CD4-positive, alpha-beta memory T cell (primary cell): ENCODE data around the gene GSK3A. TPM values are rescaled to one million over a fixed set of nuclear protein-coding genes. Genes with fewer than 3 reads are reported as not detected.

ENCODE experiments used
- CTCF ChIA-PET: fragments of 350-600 bp; sonication (Branson Sonifier 250); formaldehyde crosslinking; loops from one replicate; lab custom pipeline; 2021; ENCODE audit warnings: inconsistent platforms; ENCODE audit not compliant: partially characterized antibody; lab: Charles Lee
- POLR2A ChIA-PET: fragments of 350-600 bp; sonication (Branson Sonifier 250); formaldehyde crosslinking; loops from one replicate; lab custom pipeline; 2021; ENCODE audit not compliant: partially characterized antibody; lab: Charles Lee
- DNase-seq, 5 donors: peaks; one replicate each; pipeline versions ENCODE4 v3.0.0 to v3.0.0-alpha.2; 2020 to 2022; ENCODE audit warnings: mixed read lengths in 1 of 5
- H3K27ac ChIP-seq: one replicate; pipeline ENCODE4 v1.7.0; 2013; ENCODE audit warnings: low read depth, low read length
- H3K27me3 ChIP-seq: 2 replicates; pipeline ENCODE4 v1.7.0; 2013; ENCODE audit warnings: mild to moderate bottlenecking, low read length, moderate library complexity; ENCODE audit not compliant: insufficient read depth
- H3K36me3 ChIP-seq: 2 replicates; pipeline ENCODE4 v1.7.0; 2013; ENCODE audit warnings: mild to moderate bottlenecking, low read length, moderate library complexity; ENCODE audit not compliant: insufficient read depth
- H3K4me1 ChIP-seq: 2 replicates; pipeline ENCODE4 v1.7.0; 2013; ENCODE audit warnings: mild to moderate bottlenecking, low read length, moderate library complexity; ENCODE audit not compliant: insufficient read depth
- H3K4me3 ChIP-seq, 2 donors: one replicate each; pipeline ENCODE4 v1.7.0; 2013; ENCODE audit warnings: low read length in 2 of 2, mild to moderate bottlenecking in 1 of 2
- H3K9me3 ChIP-seq, 2 donors: one replicate each; pipeline ENCODE4 v1.7.0; 2013; ENCODE audit warnings: low read length in 2 of 2, control low read depth in 1 of 2; ENCODE audit not compliant: control insufficient read depth in 1 of 2
- H3K27ac Mint-ChIP-seq, 7 donors: one replicate each; pipeline ENCODE4 v1.8.0; 2020 to 2021; ENCODE audit warnings: mixed read lengths in 7 of 7, mild to moderate bottlenecking in 6 of 7, inconsistent platforms in 3 of 7, moderate library complexity in 3 of 7
- H3K27me3 Mint-ChIP-seq, 2 donors: one replicate each; pipeline ENCODE4 v1.8.0; 2020 to 2021; ENCODE audit warnings: mixed read lengths in 2 of 2
- H3K36me3 Mint-ChIP-seq, 2 donors: one replicate each; pipeline ENCODE4 v1.8.0; 2020 to 2021; ENCODE audit warnings: mixed read lengths in 2 of 2, inconsistent platforms in 1 of 2, mild to moderate bottlenecking in 1 of 2
- H3K4me1 Mint-ChIP-seq, 4 donors: one replicate each; pipeline ENCODE4 v1.8.0; 2020 to 2021; ENCODE audit warnings: mixed read lengths in 4 of 4, mild to moderate bottlenecking in 1 of 4
- H3K4me3 Mint-ChIP-seq, 8 donors: one replicate each; pipeline ENCODE4 v1.8.0; 2020 to 2021; ENCODE audit warnings: mixed read lengths in 8 of 8, mild to moderate bottlenecking in 7 of 8, moderate library complexity in 6 of 8, inconsistent platforms in 3 of 8
- H3K9me3 Mint-ChIP-seq, 8 donors: one replicate each; pipeline ENCODE4 v1.8.0; 2020 to 2021; ENCODE audit warnings: mixed read lengths in 8 of 8, mild to moderate bottlenecking in 5 of 8, inconsistent platforms in 3 of 8, moderate library complexity in 1 of 8
- intact Hi-C: fragments of 100-400 bp; cut with micrococcal nuclease; formaldehyde crosslinking; loops from one replicate; pipeline ENCODE4 v1.15.1; 2023
- polyA plus RNA-seq, 2 donors: library from polyadenylated mRNA; unstranded; fragments of 300-500 nt; fragmentation: Illumina TruSeq; gene quantifications; one replicate each; pipeline ENCODE4 v1.2.3, GENCODE V29; 2021
- total RNA-seq, 2 experiments: library from RNA; stranded (reverse); gene quantifications; one replicate each; pipeline ENCODE4 v1.2.3, GENCODE V29; 2021

The GSK3A gene
- total and polyA plus RNA-seq, 4 experiments from 2014 or later = 10.0 to 38.9 (median 30.0) TPM

- DNase-seq = peak; percentile 79 to 86 (median 84)
- peaks cover 3 to 4% of the 10 kb centered on the region in 2 donors for H3K27me3 Mint-ChIP-seq
Observed at GRCh38 chr19:42254089-42254849, 11.9 kb upstream of the GSK3A start.

GRCh38 chr19:42253245-42254088 lies 11.1 kb upstream of the GSK3A start:
- peak overlapping the region; percentile 90 to 97 (median 92) for H3K4me3 Mint-ChIP-seq
- POLR2A ChIA-PET = interaction anchor here (1.4 kb wide), 2 partner anchors 9 to 26 kb away, joined by 5 to 8 read pairs; no protein-coding TSS in a partner anchor
- peak overlapping the region in 1 of 2 donors; percentile 90 for H3K4me3 ChIP-seq
- H3K27ac Mint-ChIP-seq = peak overlapping the region; percentile 95 to 98 (median 97)
- H3K27me3 Mint-ChIP-seq = peaks cover 3 to 4% of the 10 kb centered on the region in 2 donors
- CTCF ChIA-PET = no interaction called here
- DNase-seq = peak; percentile 62 to 76 (median 70)
- H3K4me1 ChIP-seq = peaks cover 35% of the 10 kb centered on the region
- no peaks in the 10 kb centered on the region for H3K9me3 Mint-ChIP-seq
- peaks cover 12 to 44% (median 29%) of the 10 kb centered on the region in 4 donors for H3K4me1 Mint-ChIP-seq
- no peaks in the 10 kb centered on the region for H3K36me3 ChIP-seq
- peak overlapping the region; percentile 93 for H3K27ac ChIP-seq
- peaks cover 0 to 17% of the 10 kb centered on the region in 2 donors for H3K36me3 Mint-ChIP-seq
- intact Hi-C loops = loop anchor here (1.0 to 2.0 kb wide), 2 partner anchors 30 to 49 kb away; partner anchors contain the start of genes PAFAH1B3 and PRR19
- H3K27me3 ChIP-seq = no peaks in the 10 kb centered on the region
- no peaks in the 10 kb centered on the region for H3K9me3 ChIP-seq

More at GRCh38 chr19:42254089-42254849, 11.9 kb upstream of the GSK3A start:
- peaks cover 12 to 44% (median 29%) of the 10 kb centered on the region in 4 donors for H3K4me1 Mint-ChIP-seq
- H3K4me1 ChIP-seq = peaks cover 35% of the 10 kb centered on the region
- H3K4me3 ChIP-seq = peak overlapping the region; percentile 69 to 90
- H3K9me3 ChIP-seq = no peaks in the 10 kb centered on the region
- H3K27me3 ChIP-seq = no peaks in the 10 kb centered on the region
- peak overlapping the region; percentile 73 to 87 (median 83) for H3K27ac Mint-ChIP-seq
- peak overlapping the region; percentile 93 for H3K27ac ChIP-seq
- no peaks in the 10 kb centered on the region for H3K36me3 ChIP-seq
- peaks cover 0 to 15% of the 10 kb centered on the region in 2 donors for H3K36me3 Mint-ChIP-seq
- intact Hi-C loops = loop anchor here (1.0 to 2.0 kb wide), 2 partner anchors 29 to 49 kb away; partner anchors contain the start of genes PAFAH1B3 and PRR19
- H3K9me3 Mint-ChIP-seq = no peaks in the 10 kb centered on the region
- peak overlapping the region; percentile 71 to 85 (median 78) for H3K4me3 Mint-ChIP-seq
- ChIA-PET POLR2A (interaction anchor here (1.4 kb wide), 2 partner anchors 10 to 26 kb away, joined by 5 to 8 read pairs; no protein-coding TSS in a partner anchor), CTCF (no interaction called here)

GRCh38 chr19:42252365-42253244 lies 10.2 kb upstream of the GSK3A start:
- POLR2A ChIA-PET = interaction anchor here (1.4 to 2.2 kb wide), 3 partner anchors 9 to 29 kb away, joined by 5 to 20 read pairs (median 8); no protein-coding TSS in a partner anchor
- intact Hi-C loops = no loop called here
- DNase-seq = no peak
- Histone ChIP-seq H3K9me3 (no peaks in the 10 kb centered on the region), H3K27ac (peak overlapping the region; percentile 73), H3K4me3 (peak overlapping the region in 1 of 2 donors; percentile 90), H3K27me3 (no peaks in the 10 kb centered on the region), H3K36me3 (no peaks in the 10 kb centered on the region), H3K4me1 (peaks cover 35% of the 10 kb centered on the region)
- peak overlapping the region; percentile 90 to 97 (median 92) for H3K4me3 Mint-ChIP-seq
- CTCF ChIA-PET = interaction anchor here (1.0 to 3.5 kb wide), 5 partner anchors 9 to 46 kb away, joined by 3 to 19 read pairs (median 5); no protein-coding TSS in a partner anchor
- peak overlapping the region; percentile 95 to 98 (median 97) for H3K27ac Mint-ChIP-seq
- peaks cover 0 to 17% of the 10 kb centered on the region in 2 donors for H3K36me3 Mint-ChIP-seq
- H3K27me3 Mint-ChIP-seq = peaks cover 3 to 4% of the 10 kb centered on the region in 2 donors
- no peaks in the 10 kb centered on the region for H3K9me3 Mint-ChIP-seq
- peaks cover 12 to 44% (median 29%) of the 10 kb centered on the region in 4 donors for H3K4me1 Mint-ChIP-seq

- ChIA-PET POLR2A (interaction anchor here (0.6 to 2.2 kb wide), 8 partner anchors 9 to 119 kb away, joined by 3 to 20 read pairs (median 4); partner anchors contain the start of genes GSK3A and POU2F2), CTCF (interaction anchor here (0.6 to 3.5 kb wide), 8 partner anchors 8 to 143 kb away, joined by 3 to 19 read pairs (median 4); partner anchors contain the start of gene POU2F2)
- H3K9me3 ChIP-seq = no peaks in the 10 kb centered on the region
- H3K4me1 Mint-ChIP-seq = peaks cover 12 to 43% (median 30%) of the 10 kb centered on the region in 4 donors
- peaks cover 3 to 4% of the 10 kb centered on the region in 2 donors for H3K27me3 Mint-ChIP-seq
- DNase-seq = no peak
- H3K27ac Mint-ChIP-seq = peak overlapping the region; percentile 60 to 98 (median 93)
- H3K36me3 ChIP-seq = no peaks in the 10 kb centered on the region
- no peak overlapping the region for H3K4me3 ChIP-seq
- no peak overlapping the region for H3K27ac ChIP-seq
- peak overlapping the region; percentile 53 to 93 (median 73) for H3K4me3 Mint-ChIP-seq
- peaks cover 0 to 19% of the 10 kb centered on the region in 2 donors for H3K36me3 Mint-ChIP-seq
- no peaks in the 10 kb centered on the region for H3K27me3 ChIP-seq
- peaks cover 35% of the 10 kb centered on the region for H3K4me1 ChIP-seq
- peaks cover 0 to 2% (median 0%) of the 10 kb centered on the region in 8 donors for H3K9me3 Mint-ChIP-seq
- intact Hi-C loops = no loop called here
Observed at GRCh38 chr19:42251572-42252358, 9.4 kb upstream of the GSK3A start.

- no peaks in the 10 kb centered on the region for H3K9me3 ChIP-seq
- H3K4me1 Mint-ChIP-seq = peaks cover 9 to 44% (median 28%) of the 10 kb centered on the region in 4 donors
- no peak overlapping the region for H3K27ac ChIP-seq
- H3K27me3 Mint-ChIP-seq = peaks cover 0 to under 1% of the 10 kb centered on the region in 2 donors
- no peaks in the 10 kb centered on the region for H3K36me3 ChIP-seq
- peaks cover 0 to 20% of the 10 kb centered on the region in 2 donors for H3K36me3 Mint-ChIP-seq
- H3K4me3 ChIP-seq = no peak overlapping the region
- ChIA-PET CTCF (interaction anchor here (1.1 to 3.5 kb wide), 4 partner anchors 24 to 142 kb away, joined by 3 to 19 read pairs (median 5); no protein-coding TSS in a partner anchor), POLR2A (interaction anchor here (0.5 to 2.2 kb wide), 11 partner anchors 8 to 371 kb away, joined by 3 to 20 read pairs (median 4); partner anchors contain the start of genes GSK3A and POU2F2)
- no peak for DNase-seq
- no peak overlapping the region for H3K4me3 Mint-ChIP-seq
- peaks cover 0 to 2% (median 0%) of the 10 kb centered on the region in 8 donors for H3K9me3 Mint-ChIP-seq
- H3K4me1 ChIP-seq = peaks cover 40% of the 10 kb centered on the region
- peak overlapping the region in 3 of 7 donors; percentile 3 to 98 (median 72) for H3K27ac Mint-ChIP-seq
- no peaks in the 10 kb centered on the region for H3K27me3 ChIP-seq
- intact Hi-C loops = no loop called here
Observed at GRCh38 chr19:42250666-42251531, 8.5 kb upstream of the GSK3A start.
